HFFc6 (cell line): ENCODE data around the gene IBA57. TPM values are rescaled to one million over a fixed set of nuclear protein-coding genes. Genes with fewer than 3 reads are reported as not detected.
A peak's percentile ranks its signal among the peaks of the same experiment; 100 is the strongest.

Experiments used
- DNase-seq: peaks from one replicate; pipeline ENCODE4 v3.0.0-alpha.2; 2018
- H3K27ac Mint-ChIP-seq: 2 replicates; pipeline ENCODE4 v1.8.0; 2020; ENCODE audit warnings: mild to moderate bottlenecking, mixed read lengths
- H3K27me3 Mint-ChIP-seq: 2 replicates; pipeline ENCODE4 v1.8.0; 2021; ENCODE audit warnings: mild to moderate bottlenecking, moderate library complexity, mixed read lengths; ENCODE audit not compliant: insufficient read depth
- H3K36me3 Mint-ChIP-seq: 2 replicates; pipeline ENCODE4 v1.8.0; 2021; ENCODE audit warnings: low read depth, mixed read lengths
- H3K4me1 Mint-ChIP-seq: 2 replicates; pipeline ENCODE4 v1.8.0; 2020; ENCODE audit warnings: low read depth, mixed read lengths
- H3K4me3 Mint-ChIP-seq: 2 replicates; pipeline ENCODE4 v1.8.0; 2020; ENCODE audit warnings: mild to moderate bottlenecking, moderate library complexity, mixed read lengths
- H3K9me3 Mint-ChIP-seq: 2 replicates; pipeline ENCODE4 v1.8.0; 2020; ENCODE audit warnings: mild to moderate bottlenecking, mixed read lengths
- CTCF ChIP-seq: fragments of 200-600 bp; sonication (generic); IDR thresholded peaks from 2 replicates; pipeline ENCODE4 v1.5.0; 2021; ENCODE audit warnings: antibody characterized with exemption, mild to moderate bottlenecking
- total RNA-seq, 6 experiments: library from RNA; stranded (reverse); fragmentation: NEBNext Ultra II Directional; extraction: Animal tissue kit (Norgen Biotek cat#: 25700); gene quantifications; 2 replicates in 1 of 6; 3 replicates in 5 of 6; pipeline ENCODE4 v1.2.3, GENCODE V29; 2021

The IBA57 gene
- total RNA-seq, 6 experiments from 2014 or later, result 4.2 to 5.8 (median 4.7) TPM

DNA sequence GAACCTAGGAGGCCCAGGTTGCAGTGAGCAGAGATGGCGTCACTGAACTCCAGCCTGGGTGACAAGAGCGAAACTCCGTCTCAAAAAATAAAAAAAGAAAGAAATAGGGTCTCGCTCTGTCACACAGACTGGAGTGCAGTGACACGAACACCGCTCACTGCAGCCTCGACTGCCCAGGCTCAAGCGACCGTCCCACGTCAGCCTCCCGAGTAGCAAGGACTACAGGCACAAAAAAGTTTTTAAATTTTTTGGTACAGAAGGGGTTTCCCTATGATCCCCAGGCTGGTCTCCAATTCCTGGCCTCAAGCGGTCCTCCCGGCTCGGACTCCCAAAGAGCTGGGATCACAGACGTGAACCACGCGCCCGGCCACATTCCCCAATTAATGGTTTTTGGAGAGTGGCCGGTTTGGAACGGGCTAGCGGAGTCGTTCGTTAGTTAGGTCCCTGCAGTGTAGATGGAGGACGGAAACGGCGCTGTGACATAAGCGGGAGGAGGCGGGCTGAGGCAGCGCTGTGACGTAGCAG is 26.1 kb upstream of the IBA57 start:
- no peak for DNase-seq
- Mint-ChIP-seq H3K36me3 (peaks cover 5% of the 10 kb centered on the region; the same call in 1 of the 2 replicates), H3K27ac (peak overlapping the region; percentile 98), H3K4me3 (peak overlapping the region; percentile 99), H3K9me3 (no peaks in the 10 kb centered on the region), H3K4me1 (peaks cover 15% of the 10 kb centered on the region), H3K27me3 (peaks cover 15% of the 10 kb centered on the region)
- TF ChIP-seq CTCF, result no peak

DNA sequence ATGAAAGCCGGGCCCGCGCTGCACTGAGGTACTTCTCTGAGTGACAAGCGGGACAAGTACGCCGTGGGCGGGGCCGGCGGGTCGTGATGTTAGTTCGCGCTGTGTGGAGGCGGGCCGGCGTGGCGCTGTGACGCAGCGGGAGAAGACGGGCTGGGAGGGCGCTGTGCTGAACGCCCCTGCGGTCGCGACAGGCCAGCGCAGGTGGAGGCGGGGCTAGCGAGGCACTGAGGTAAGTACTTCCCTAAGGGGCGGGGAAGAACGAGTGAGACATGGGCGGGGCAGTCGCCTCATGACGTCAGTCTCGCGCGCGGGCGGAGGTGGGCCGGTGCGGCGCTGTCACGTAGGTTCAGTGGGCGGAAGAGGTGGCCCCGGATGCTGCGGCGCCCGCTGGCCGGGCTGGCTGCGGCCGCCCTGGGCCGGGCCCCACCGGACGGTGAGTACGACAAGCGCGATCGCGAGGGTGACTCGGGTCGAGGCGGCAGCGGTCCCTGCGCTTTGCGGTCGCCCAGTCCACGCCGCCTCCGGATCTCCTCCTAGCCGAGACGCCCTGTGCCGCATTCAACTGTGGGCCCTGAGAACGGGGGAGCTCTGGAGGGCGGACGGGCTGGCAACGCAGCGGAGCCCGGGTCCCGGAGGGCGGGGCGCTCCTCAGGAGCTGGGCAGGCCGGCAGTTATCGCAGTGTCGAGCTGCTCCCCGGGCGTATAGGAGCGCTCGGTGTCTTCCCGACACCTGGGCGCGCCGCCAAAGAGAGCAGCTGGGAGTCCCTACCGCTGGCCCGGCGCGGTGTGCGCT is 25.5 kb upstream of the IBA57 start, which contains the start of gene GUK1:
GUK1 (plus strand) TSS at position 349 of the 793 bp plus-strand sequence; CDS start at position 373, 24 bp downstream.
- Mint-ChIP-seq H3K36me3 (peaks cover 5% of the 10 kb centered on the region; the same call in 1 of the 2 replicates), H3K27me3 (peaks cover 9% of the 10 kb centered on the region), H3K9me3 (no peaks in the 10 kb centered on the region), H3K4me3 (peak within 1 kb of the TSS; percentile 99), H3K27ac (peak within 1 kb of the TSS; percentile 98), H3K4me1 (peaks cover 15% of the 10 kb centered on the region)
- peak; percentile 72 for TF ChIP-seq CTCF
- peak; percentile 100 for DNase-seq

GRCh38 chr1:228140724-228141225 is 24.8 kb upstream of the IBA57 start:
- peaks cover 5% of the 10 kb centered on the region; the same call in 1 of the 2 replicates for H3K36me3 Mint-ChIP-seq
- DNase-seq, result no peak
- TF ChIP-seq CTCF, result no peak
- no peaks in the 10 kb centered on the region for H3K9me3 Mint-ChIP-seq
- H3K4me3 Mint-ChIP-seq, result peak overlapping the region; percentile 99
- H3K27me3 Mint-ChIP-seq, result peaks cover 5% of the 10 kb centered on the region
- H3K27ac Mint-ChIP-seq, result peak overlapping the region; percentile 98
- H3K4me1 Mint-ChIP-seq, result peaks cover 15% of the 10 kb centered on the region

GRCh38 chr1:228141226-228142044 is 24.2 kb upstream of the IBA57 start:
- H3K36me3 Mint-ChIP-seq, result peaks cover 5% of the 10 kb centered on the region; the same call in 1 of the 2 replicates
- H3K27me3 Mint-ChIP-seq, result peaks cover 2% of the 10 kb centered on the region
- TF ChIP-seq CTCF, result no peak
- H3K4me1 Mint-ChIP-seq, result peaks cover 15% of the 10 kb centered on the region
- no peaks in the 10 kb centered on the region for H3K9me3 Mint-ChIP-seq
- H3K4me3 Mint-ChIP-seq, result peak overlapping the region; percentile 99
- peak overlapping the region; percentile 98 for H3K27ac Mint-ChIP-seq
- no peak for DNase-seq

DNA sequence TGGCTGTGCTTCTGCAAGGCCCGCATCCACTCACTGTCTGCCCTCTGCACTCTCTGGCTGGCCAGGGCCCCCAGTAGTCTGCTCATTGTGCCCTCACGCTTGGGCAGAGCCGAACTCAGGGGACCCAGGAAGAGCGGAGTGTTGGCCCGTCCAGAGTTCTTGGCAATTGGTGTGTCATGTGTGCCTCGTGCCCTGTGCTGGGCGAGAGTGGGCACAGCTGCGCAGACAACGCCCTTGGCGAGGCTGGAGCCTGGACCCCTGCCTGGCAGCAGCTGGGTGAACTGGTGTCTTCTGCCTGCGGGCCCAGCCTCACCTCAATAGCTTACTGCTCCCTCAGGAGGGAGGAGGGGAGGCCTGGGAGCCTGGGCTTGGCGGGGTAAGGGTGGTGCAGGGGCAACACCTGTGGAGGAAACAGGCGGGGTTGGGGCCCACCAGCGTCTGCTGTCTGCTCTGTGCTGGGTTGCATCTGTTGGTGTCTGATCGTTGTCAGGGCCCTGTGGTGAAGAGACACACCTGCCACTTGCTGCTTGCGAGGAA is 23.4 kb upstream of the IBA57 start:
- no peak for DNase-seq
- H3K27ac Mint-ChIP-seq, result peak overlapping the region; percentile 98; the same call in 1 of the 2 replicates
- peaks cover 15% of the 10 kb centered on the region for H3K4me1 Mint-ChIP-seq
- TF ChIP-seq CTCF, result no peak
- peaks cover 2% of the 10 kb centered on the region for H3K27me3 Mint-ChIP-seq
- peak overlapping the region; percentile 99 for H3K4me3 Mint-ChIP-seq
- no peaks in the 10 kb centered on the region for H3K9me3 Mint-ChIP-seq
- peaks cover 5% of the 10 kb centered on the region; the same call in 1 of the 2 replicates for H3K36me3 Mint-ChIP-seq
